GM21528 (cell line): Measurements from ENCODE around the gene CBFA2T2.
"Not testable (repeated sequence)": the region's sequence is repeated elsewhere in the genome, so short reads cannot be mapped to it uniquely, and the experiment has no call there.

Experiments used
- ATAC-seq: cut with Tn5 transposase; IDR thresholded peaks from one replicate; pipeline ENCODE4 v1.9.1; 2021; ENCODE audit warnings: mild to moderate bottlenecking, moderate library complexity; ENCODE audit not compliant: unreplicated experiment, low FRiP score

The CBFA2T2 gene

DNA sequence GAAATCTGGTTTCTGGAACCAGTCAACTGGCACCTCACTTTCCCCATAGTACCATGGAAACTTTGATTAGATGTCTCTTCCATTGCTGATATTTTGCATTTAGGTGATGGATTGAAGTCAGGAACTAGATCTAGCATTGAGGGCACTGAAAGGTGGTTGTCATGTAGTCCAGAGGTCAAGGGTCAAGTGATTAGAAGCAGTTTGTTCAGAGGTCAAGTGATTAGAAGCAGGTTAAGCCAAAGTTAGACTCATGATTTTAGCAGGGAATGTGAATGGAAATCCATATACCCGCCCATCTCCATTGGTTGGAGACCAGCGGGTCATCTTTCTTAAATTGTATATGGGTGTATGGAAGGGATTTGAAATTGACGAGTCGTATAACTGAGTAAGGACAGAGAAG lies 51.2 kb downstream of the CBFA2T2 start:
- ATAC-seq, result no peak

- ATAC-seq, result no peak
These were observed 51.9 kb downstream of the CBFA2T2 start for GRCh38 chr20:33541797-33542196.

DNA sequence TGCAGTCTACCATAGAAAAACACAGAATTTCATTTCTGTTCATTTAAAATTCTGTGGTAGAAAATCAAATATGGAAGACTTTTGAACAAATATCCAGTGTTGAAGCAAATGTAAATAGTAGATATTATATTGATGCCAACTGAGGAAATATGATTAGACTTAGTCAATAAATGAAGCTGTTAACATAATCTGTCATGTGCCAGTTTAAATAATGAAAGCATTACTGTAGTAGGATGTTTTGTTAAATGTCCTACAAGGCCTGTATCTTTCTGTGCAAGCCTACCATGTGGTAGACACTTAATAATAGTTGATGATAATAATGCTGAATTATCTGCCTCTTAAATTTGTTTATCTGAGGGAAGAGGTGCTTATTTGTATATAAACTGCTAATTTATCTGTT lies 55.9 kb downstream of the CBFA2T2 start:
- no peak for ATAC-seq

- no peak for ATAC-seq
These were observed 59.5 kb downstream of the CBFA2T2 start for GRCh38 chr20:33549229-33549999.

DNA sequence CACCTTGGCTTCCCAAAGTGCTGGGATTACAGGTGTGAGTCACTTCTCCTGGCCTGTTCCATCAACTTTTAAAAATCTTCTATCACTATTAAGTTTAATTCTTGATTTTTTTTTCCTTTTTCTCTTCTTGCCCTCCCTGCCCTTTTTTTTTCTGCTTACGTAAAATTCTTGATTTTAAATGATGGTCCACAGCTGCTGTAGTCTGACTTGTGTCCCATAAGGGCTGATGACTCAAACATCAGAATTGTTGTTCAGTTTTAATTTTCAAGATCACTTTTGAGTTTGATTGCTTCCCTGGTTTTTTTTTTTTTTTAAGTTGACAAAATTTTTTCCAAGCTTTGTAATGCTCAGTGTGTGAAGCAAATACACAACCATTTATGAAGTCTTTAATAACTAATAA lies 61.9 kb downstream of the CBFA2T2 start:
- ATAC-seq, result no peak

- ATAC-seq, result no peak
These were observed 62.6 kb downstream of the CBFA2T2 start for GRCh38 chr20:33552519-33552918.

DNA sequence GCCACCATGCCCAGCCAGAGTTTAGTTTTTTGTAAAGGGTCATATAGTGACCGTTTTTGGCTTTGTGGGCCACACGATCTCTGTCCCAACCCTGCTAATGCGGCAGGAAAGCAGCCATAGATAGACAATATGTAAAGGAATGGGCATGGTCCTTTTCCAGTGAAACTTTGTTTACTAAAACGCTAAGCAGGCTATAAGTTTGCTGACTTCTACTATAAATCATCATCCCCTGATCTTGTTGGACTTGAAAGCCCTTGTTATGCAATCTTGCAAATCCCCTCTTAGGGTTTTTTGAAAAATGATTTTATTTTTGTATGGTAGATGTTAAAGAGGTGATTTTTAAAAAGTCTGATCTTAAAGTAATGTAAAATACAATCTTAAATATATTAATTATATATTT lies 63.6 kb downstream of the CBFA2T2 start:
- no peak for ATAC-seq

- ATAC-seq, result peak; percentile 74
These were observed 65.1 kb downstream of the CBFA2T2 start for GRCh38 chr20:33554914-33555420.

- no peak for ATAC-seq
These were observed 65.9 kb downstream of the CBFA2T2 start for GRCh38 chr20:33555755-33556154.

- no peak for ATAC-seq
These were observed 66.3 kb downstream of the CBFA2T2 start for GRCh38 chr20:33556246-33556645.

- no peak for ATAC-seq
These were observed 68.7 kb downstream of the CBFA2T2 start for GRCh38 chr20:33558348-33559144.

DNA sequence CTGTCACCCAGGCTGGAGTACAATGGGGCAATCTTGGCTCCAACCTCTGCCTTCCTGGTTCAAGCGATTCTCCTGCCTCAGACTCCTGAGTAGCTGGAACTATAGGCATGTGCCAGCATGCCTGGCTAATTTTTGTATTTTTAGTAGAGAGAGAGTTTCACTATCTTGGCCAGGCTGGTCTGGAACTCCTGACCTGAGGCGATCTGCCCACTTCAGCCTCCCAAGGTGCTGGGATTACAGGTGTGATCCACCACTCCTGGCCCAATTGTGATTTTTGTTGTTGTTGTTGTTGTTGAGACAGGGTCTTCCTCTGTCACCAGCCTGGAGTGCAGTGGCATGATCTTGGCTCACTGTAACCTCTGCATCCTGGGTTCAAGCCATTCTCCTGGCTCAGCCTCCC lies 69.3 kb downstream of the CBFA2T2 start:
- ATAC-seq, result no peak

DNA sequence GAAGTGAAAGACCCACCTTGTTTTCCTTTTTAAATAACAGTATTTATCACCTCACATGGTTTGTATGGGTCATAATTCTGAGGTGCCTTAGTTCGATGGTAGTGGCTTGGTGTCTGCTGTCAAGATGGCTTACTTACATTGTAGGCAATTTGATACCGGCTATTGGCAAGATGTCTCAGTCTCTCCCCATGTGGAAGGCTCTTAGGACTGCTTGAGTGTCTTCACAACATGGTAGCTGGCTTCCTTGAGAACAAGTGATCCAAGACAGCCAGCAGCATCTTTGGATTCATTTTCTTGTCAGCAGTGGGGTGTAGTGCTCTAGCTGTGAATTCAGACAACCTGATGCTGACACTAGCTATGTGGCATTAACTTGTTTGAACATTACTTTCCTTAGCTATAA lies 70.1 kb downstream of the CBFA2T2 start:
- no peak for ATAC-seq

DNA sequence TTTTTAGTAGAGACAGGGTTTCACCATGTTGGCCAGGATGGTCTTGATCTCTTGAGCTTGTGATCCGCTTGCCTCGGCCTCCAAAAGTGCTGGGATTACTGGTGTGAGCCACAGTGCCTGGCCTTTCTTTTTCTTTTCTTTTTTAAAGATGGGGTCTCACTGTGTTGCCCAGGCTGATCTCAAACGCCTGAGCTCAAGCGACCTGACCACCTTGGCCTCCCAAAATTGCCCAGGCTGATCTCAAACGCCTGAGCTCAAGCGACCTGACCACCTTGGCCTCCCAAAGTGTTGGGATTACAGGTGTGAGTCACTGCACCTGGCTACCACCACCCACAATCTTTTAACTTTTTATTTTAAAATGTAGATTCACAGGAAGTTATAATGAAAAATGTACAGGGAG lies 71.2 kb downstream of the CBFA2T2 start:
- ATAC-seq, result not testable (repeated sequence)

DNA sequence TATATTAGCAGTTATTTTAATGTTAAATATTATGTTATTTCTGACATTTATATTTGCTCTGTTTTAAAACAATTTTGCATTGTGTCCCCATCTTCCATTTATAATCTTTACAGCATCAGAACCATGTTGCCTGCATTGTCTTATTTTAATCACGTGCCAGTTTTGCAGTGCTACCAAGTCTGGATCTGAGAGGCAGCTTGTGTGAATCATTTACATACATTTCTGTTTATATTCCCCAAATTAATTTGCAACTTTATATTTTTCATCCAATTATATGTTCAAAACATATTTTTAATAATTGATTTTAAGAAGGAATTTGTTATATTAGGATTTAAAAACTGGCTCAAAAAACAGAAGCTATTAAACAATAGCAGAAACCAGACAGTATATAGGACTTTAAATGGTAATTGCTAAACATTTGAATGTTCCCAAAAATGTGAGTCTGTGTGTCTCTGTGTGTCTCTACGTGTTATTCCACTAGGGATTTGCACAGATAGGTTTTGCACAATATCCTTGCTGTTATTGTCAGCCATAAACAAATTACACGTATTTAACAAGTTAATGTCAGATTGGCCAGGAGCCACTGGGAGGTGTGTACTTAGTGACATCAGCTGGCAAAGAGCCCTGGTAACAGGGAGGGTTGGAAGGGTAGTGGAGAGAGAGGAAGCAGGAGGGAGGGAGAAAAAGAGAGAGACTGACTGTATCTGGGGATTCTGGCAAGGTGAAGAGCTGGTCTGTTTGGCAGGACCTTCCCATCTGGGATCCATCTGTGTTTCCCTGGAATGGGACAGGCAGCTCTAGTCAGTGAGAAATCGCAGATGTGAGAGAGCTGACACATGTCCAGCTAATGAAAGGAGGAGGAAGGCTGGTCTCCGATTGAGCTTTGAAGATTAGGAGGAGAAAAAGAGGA lies 72.1 kb downstream of the CBFA2T2 start:
- ATAC-seq, result no peak

- ATAC-seq, result no peak
These were observed 73.9 kb downstream of the CBFA2T2 start for GRCh38 chr20:33563788-33564187.

DNA sequence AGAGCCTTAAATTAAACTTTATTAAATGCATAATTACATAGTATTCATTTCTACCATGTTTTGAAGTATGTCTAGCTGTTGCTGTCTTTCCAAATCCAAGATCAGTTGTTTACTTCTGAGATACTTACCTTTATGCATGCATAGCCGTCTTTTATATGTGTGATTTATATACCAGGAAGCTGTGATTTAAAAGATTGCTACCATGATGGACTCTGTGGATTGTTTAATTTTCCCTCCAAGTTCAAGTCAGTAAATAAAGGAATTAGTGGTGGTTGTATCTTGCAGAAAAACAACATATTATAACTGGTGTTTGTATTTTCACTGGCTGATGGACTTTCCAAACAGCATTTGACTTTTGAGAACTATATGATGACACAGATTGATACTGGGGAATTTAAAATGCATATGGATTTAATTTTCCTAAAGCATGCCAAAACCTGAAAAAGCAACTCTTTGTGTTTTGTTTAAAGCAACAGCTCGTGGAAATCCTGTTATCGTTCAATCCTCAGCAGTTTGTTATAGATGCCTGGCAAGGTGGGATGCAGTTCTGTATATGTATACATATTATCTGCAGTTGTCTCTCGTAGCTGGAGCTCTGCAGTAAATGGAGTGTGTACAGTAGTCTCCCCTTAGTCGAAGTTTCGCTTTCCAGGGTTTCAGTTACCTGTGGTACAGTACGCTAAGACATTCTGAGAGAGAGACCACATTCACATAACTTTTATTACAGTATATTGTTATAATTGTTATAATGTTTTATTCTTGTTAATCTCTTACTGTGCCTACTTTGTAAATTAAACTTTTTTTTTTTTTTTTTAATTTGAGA lies 77.1 kb downstream of the CBFA2T2 start:
- ATAC-seq, result no peak

- no peak for ATAC-seq
These were observed 78.1 kb downstream of the CBFA2T2 start for GRCh38 chr20:33567949-33568348.

GRCh38 chr20:33568378-33568777 lies 78.5 kb downstream of the CBFA2T2 start:
- ATAC-seq, result no peak
